ENCODE measurements around the gene GMFB.

The GMFB gene

GRCh38 chr14:54425068-54425467, 63.7 kb downstream of the GMFB start:
- DNase-seq: no peak

Data from suppressor macrophage (primary cell).